ENCODE results near the gene TMEM219.
A peak's percentile ranks its signal among the peaks of the same experiment; 100 is the strongest.

TMEM219 gene

GRCh38 chr16:29991571-29991904 is 29.7 kb downstream of the TMEM219 start:
- no peak overlapping the region for H2BK12ac ChIP-seq (ENCODE audit: low read length)
- H3K9ac ChIP-seq (ENCODE audit: low read depth, low read length, poor library complexity), result peak overlapping the region; percentile 33
- no peak overlapping the region for H3K23ac ChIP-seq (ENCODE audit: low read depth, low read length, poor library complexity)
- H2AK5ac ChIP-seq (ENCODE audit: low read depth, low read length), result no peak overlapping the region
- no peak overlapping the region for H3K18ac ChIP-seq (ENCODE audit: low read length)
- H2BK15ac ChIP-seq (ENCODE audit: low read length), result no peak overlapping the region
- H3K4me3 ChIP-seq (ENCODE audit: low read length in 2 of 2), result no peak overlapping the region
- peaks cover 5 to 10% of the 10 kb centered on the region in 2 donors for H3K4me1 ChIP-seq (ENCODE audit: control insufficient read depth in 2 of 2, insufficient read depth in 1 of 2, low read depth in 1 of 2, low read length in 2 of 2)
- no peaks in the 10 kb centered on the region for H3K9me3 ChIP-seq (replicated peaks in 1 of 2; ENCODE audit: control insufficient read depth in 2 of 2, insufficient read depth in 1 of 2, low read depth in 1 of 2, low read length in 2 of 2)
- no CpG with 5 or more reads among the region's 5 CpGs for WGBS, 2 donors (ENCODE audit: extremely low coverage in 2 of 2, insufficient read length in 2 of 2, insufficient replicate concordance in 1 of 2)
- DNase-seq (ENCODE audit: low spot score), result no peak
- H2BK120ac ChIP-seq (ENCODE audit: low read depth, low read length), result no peak overlapping the region
- no peak overlapping the region for H4K8ac ChIP-seq (ENCODE audit: low read depth, low read length)
- H3K4ac ChIP-seq (ENCODE audit: low read length), result no peak overlapping the region
- no peak overlapping the region for H2BK5ac ChIP-seq (ENCODE audit: low read length)
- no peak overlapping the region for H3K4me2 ChIP-seq (ENCODE audit: insufficient read depth, low read length, poor library complexity, severe bottlenecking)
- peaks cover 34 to 77% of the 10 kb centered on the region in 2 donors for H3K36me3 ChIP-seq (replicated peaks in 1 of 2; ENCODE audit: control insufficient read depth in 2 of 2, insufficient read depth in 2 of 2, low read length in 2 of 2)
- no peak overlapping the region for H3K14ac ChIP-seq (ENCODE audit: low read length)
- no peak overlapping the region for H4K91ac ChIP-seq (ENCODE audit: low read depth, low read length, poor library complexity)
- no peak overlapping the region for H2AFZ ChIP-seq (ENCODE audit: low read length)
- H3K79me1 ChIP-seq (ENCODE audit: low read depth, low read length), result peaks cover 4% of the 10 kb centered on the region
- no peak overlapping the region for H3K27ac ChIP-seq (replicated peaks; ENCODE audit: low read length)
- no peaks in the 10 kb centered on the region for H3K27me3 ChIP-seq (ENCODE audit: control insufficient read depth in 3 of 3, insufficient read depth in 3 of 3, low read depth in 1 of 3, low read length in 3 of 3)

DNA sequence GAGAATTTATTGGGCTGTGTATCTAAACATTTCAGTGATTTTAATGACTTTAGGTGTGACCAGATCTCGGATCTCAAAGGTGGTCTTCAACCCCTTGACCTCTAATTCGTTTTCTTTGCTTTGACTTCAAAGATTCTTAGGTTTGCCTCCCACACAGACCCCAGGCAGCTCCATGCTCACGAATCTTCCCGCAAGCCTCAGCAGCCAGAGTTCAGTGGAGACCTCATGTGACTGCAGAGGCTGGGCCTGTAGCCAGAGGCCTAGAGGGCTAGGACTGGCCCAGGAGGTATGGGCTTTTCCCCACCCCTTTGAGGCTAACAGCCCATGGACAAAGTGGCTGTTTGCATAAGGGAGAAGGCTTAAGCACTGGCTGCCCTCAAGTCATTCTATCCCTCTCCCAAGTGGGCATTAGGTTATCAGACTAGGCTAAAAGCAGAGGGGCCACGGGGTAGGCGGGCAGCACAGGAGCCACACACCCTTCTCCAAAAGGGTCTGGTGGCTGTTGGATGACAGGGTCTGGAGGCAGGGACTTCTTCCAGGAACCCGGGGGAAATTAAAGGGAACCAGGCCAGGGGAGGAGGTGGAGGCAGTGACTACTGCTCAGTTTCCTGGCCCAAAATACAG is 30.6 kb downstream of the TMEM219 start:
- no CpG with 5 or more reads among the region's 7 CpGs for WGBS, 2 donors (ENCODE audit: extremely low coverage in 2 of 2, insufficient read length in 2 of 2, insufficient replicate concordance in 1 of 2)
- Histone ChIP-seq H4K91ac (ENCODE audit: low read depth, low read length, poor library complexity) (no peak overlapping the region), H3K9me3 (replicated peaks in 1 of 2; ENCODE audit: control insufficient read depth in 2 of 2, insufficient read depth in 1 of 2, low read depth in 1 of 2, low read length in 2 of 2) (no peaks in the 10 kb centered on the region), H2BK15ac (ENCODE audit: low read length) (no peak overlapping the region), H4K8ac (ENCODE audit: low read depth, low read length) (no peak overlapping the region), H3K4me2 (ENCODE audit: insufficient read depth, low read length, poor library complexity, severe bottlenecking) (no peak overlapping the region), H2BK5ac (ENCODE audit: low read length) (no peak overlapping the region), H3K14ac (ENCODE audit: low read length) (no peak overlapping the region), H3K4me3 (ENCODE audit: low read length in 2 of 2) (no peak overlapping the region), H3K79me1 (ENCODE audit: low read depth, low read length) (peaks cover 5% of the 10 kb centered on the region), H3K23ac (ENCODE audit: low read depth, low read length, poor library complexity) (no peak overlapping the region), H3K36me3 (replicated peaks in 1 of 2; ENCODE audit: control insufficient read depth in 2 of 2, insufficient read depth in 2 of 2, low read length in 2 of 2) (peaks cover 27 to 73% of the 10 kb centered on the region in 2 donors), H2BK120ac (ENCODE audit: low read depth, low read length) (no peak overlapping the region), H2AK5ac (ENCODE audit: low read depth, low read length) (no peak overlapping the region), H3K9ac (ENCODE audit: low read depth, low read length, poor library complexity) (no peak overlapping the region), H2AFZ (ENCODE audit: low read length) (no peak overlapping the region), H3K4me1 (ENCODE audit: control insufficient read depth in 2 of 2, insufficient read depth in 1 of 2, low read depth in 1 of 2, low read length in 2 of 2) (peaks cover 8 to 10% of the 10 kb centered on the region in 2 donors), H3K18ac (ENCODE audit: low read length) (no peak overlapping the region), H3K4ac (ENCODE audit: low read length) (no peak overlapping the region), H2BK12ac (ENCODE audit: low read length) (no peak overlapping the region), H3K27ac (replicated peaks; ENCODE audit: low read length) (no peak overlapping the region), H3K27me3 (ENCODE audit: control insufficient read depth in 3 of 3, insufficient read depth in 3 of 3, low read depth in 1 of 3, low read length in 3 of 3) (no peaks in the 10 kb centered on the region)
- no peak for DNase-seq (ENCODE audit: low spot score)

- H2BK15ac ChIP-seq (ENCODE audit: low read length), result no peak overlapping the region
- H4K8ac ChIP-seq (ENCODE audit: low read depth, low read length), result no peak overlapping the region
- H3K18ac ChIP-seq (ENCODE audit: low read length), result no peak overlapping the region
- no peak overlapping the region for H3K23ac ChIP-seq (ENCODE audit: low read depth, low read length, poor library complexity)
- peak overlapping the region; percentile 5 for H3K9ac ChIP-seq (ENCODE audit: low read depth, low read length, poor library complexity)
- no peak overlapping the region for H3K4me2 ChIP-seq (ENCODE audit: insufficient read depth, low read length, poor library complexity, severe bottlenecking)
- H3K4ac ChIP-seq (ENCODE audit: low read length), result no peak overlapping the region
- H2BK120ac ChIP-seq (ENCODE audit: low read depth, low read length), result no peak overlapping the region
- H3K9me3 ChIP-seq (replicated peaks in 1 of 2; ENCODE audit: control insufficient read depth in 2 of 2, insufficient read depth in 1 of 2, low read depth in 1 of 2, low read length in 2 of 2), result no peaks in the 10 kb centered on the region
- no peak overlapping the region for H3K14ac ChIP-seq (ENCODE audit: low read length)
- H2BK5ac ChIP-seq (ENCODE audit: low read length), result no peak overlapping the region
- H2BK12ac ChIP-seq (ENCODE audit: low read length), result no peak overlapping the region
- WGBS, 2 donors (ENCODE audit: extremely low coverage in 2 of 2, insufficient read length in 2 of 2, insufficient replicate concordance in 1 of 2), result no CpG with 5 or more reads among the region's 25 CpGs
- peaks cover 24 to 73% of the 10 kb centered on the region in 2 donors for H3K36me3 ChIP-seq (replicated peaks in 1 of 2; ENCODE audit: control insufficient read depth in 2 of 2, insufficient read depth in 2 of 2, low read length in 2 of 2)
- H4K91ac ChIP-seq (ENCODE audit: low read depth, low read length, poor library complexity), result no peak overlapping the region
- DNase-seq (ENCODE audit: low spot score), result no peak
- no peak overlapping the region for H3K27ac ChIP-seq (replicated peaks; ENCODE audit: low read length)
- H2AK5ac ChIP-seq (ENCODE audit: low read depth, low read length), result no peak overlapping the region
- peaks cover 5% of the 10 kb centered on the region for H3K79me1 ChIP-seq (ENCODE audit: low read depth, low read length)
- peaks cover 8 to 10% of the 10 kb centered on the region in 2 donors for H3K4me1 ChIP-seq (ENCODE audit: control insufficient read depth in 2 of 2, insufficient read depth in 1 of 2, low read depth in 1 of 2, low read length in 2 of 2)
- no peak overlapping the region for H2AFZ ChIP-seq (ENCODE audit: low read length)
- no peak overlapping the region for H3K4me3 ChIP-seq (ENCODE audit: low read length in 2 of 2)
- no peaks in the 10 kb centered on the region for H3K27me3 ChIP-seq (ENCODE audit: control insufficient read depth in 3 of 3, insufficient read depth in 3 of 3, low read depth in 1 of 3, low read length in 3 of 3)
These were observed 31.5 kb downstream of the TMEM219 start for GRCh38 chr16:29993191-29993902.

GRCh38 chr16:29993903-29994599 is 32.2 kb downstream of the TMEM219 start:
- Histone ChIP-seq H2BK120ac (ENCODE audit: low read depth, low read length) (no peak overlapping the region), H3K27me3 (ENCODE audit: control insufficient read depth in 3 of 3, insufficient read depth in 3 of 3, low read depth in 1 of 3, low read length in 3 of 3) (no peaks in the 10 kb centered on the region), H3K23ac (ENCODE audit: low read depth, low read length, poor library complexity) (no peak overlapping the region), H3K14ac (ENCODE audit: low read length) (no peak overlapping the region), H3K18ac (ENCODE audit: low read length) (no peak overlapping the region), H3K27ac (replicated peaks; ENCODE audit: low read length) (no peak overlapping the region), H2BK12ac (ENCODE audit: low read length) (no peak overlapping the region), H3K4me3 (ENCODE audit: low read length in 2 of 2) (peak overlapping the region; percentile 43 to 78), H3K9ac (ENCODE audit: low read depth, low read length, poor library complexity) (peak overlapping the region; percentile 5), H3K4ac (ENCODE audit: low read length) (no peak overlapping the region), H4K91ac (ENCODE audit: low read depth, low read length, poor library complexity) (no peak overlapping the region), H2AFZ (ENCODE audit: low read length) (no peak overlapping the region), H2AK5ac (ENCODE audit: low read depth, low read length) (no peak overlapping the region), H3K36me3 (replicated peaks in 1 of 2; ENCODE audit: control insufficient read depth in 2 of 2, insufficient read depth in 2 of 2, low read length in 2 of 2) (peaks cover 21 to 70% of the 10 kb centered on the region in 2 donors), H2BK15ac (ENCODE audit: low read length) (no peak overlapping the region), H2BK5ac (ENCODE audit: low read length) (no peak overlapping the region), H3K9me3 (replicated peaks in 1 of 2; ENCODE audit: control insufficient read depth in 2 of 2, insufficient read depth in 1 of 2, low read depth in 1 of 2, low read length in 2 of 2) (no peaks in the 10 kb centered on the region), H3K4me2 (ENCODE audit: insufficient read depth, low read length, poor library complexity, severe bottlenecking) (no peak overlapping the region), H3K79me1 (ENCODE audit: low read depth, low read length) (peaks cover 5% of the 10 kb centered on the region), H4K8ac (ENCODE audit: low read depth, low read length) (no peak overlapping the region), H3K4me1 (ENCODE audit: control insufficient read depth in 2 of 2, insufficient read depth in 1 of 2, low read depth in 1 of 2, low read length in 2 of 2) (peaks cover 8 to 10% of the 10 kb centered on the region in 2 donors)
- WGBS, 2 donors (ENCODE audit: extremely low coverage in 2 of 2, insufficient read length in 2 of 2, insufficient replicate concordance in 1 of 2), result no CpG with 5 or more reads among the region's 9 CpGs
- no peak for DNase-seq (ENCODE audit: low spot score)
